CD8-positive, alpha-beta memory T cell (primary cell): ENCODE results near the gene RBSN. TPM values are rescaled to one million over a fixed set of nuclear protein-coding genes. Genes with fewer than 3 reads are reported as not detected.

Experiments used
- CTCF ChIA-PET: fragments of 350-600 bp; sonication (Branson Sonifier 250); formaldehyde crosslinking; loops from one replicate; lab custom pipeline; 2021; ENCODE audit warnings: antibody characterized with exemption; lab: Charles Lee
- POLR2A ChIA-PET: fragments of 350-600 bp; sonication (Branson Sonifier 250); formaldehyde crosslinking; loops from one replicate; lab custom pipeline; 2021; ENCODE audit warnings: antibody characterized with exemption; lab: Charles Lee
- DNase-seq, 5 donors: peaks; one replicate each; pipeline versions ENCODE4 v3.0.0 to v3.0.0-alpha.2; 2020 to 2022; ENCODE audit warnings: mixed read lengths in 1 of 5
- H3K27ac ChIP-seq: one replicate; pipeline ENCODE4 v1.7.0; 2013; ENCODE audit warnings: low read depth, mild to moderate bottlenecking, low read length, moderate library complexity
- H3K27me3 ChIP-seq: 2 replicates; pipeline ENCODE4 v1.7.0; 2013; ENCODE audit warnings: low read length, mild to moderate bottlenecking; ENCODE audit not compliant: insufficient read depth, poor library complexity, severe bottlenecking
- H3K36me3 ChIP-seq: 2 replicates; pipeline ENCODE4 v1.7.0; 2013; ENCODE audit warnings: mild to moderate bottlenecking, low read length, moderate library complexity; ENCODE audit not compliant: insufficient read depth
- H3K4me1 ChIP-seq: 2 replicates; pipeline ENCODE4 v1.7.0; 2013; ENCODE audit warnings: mild to moderate bottlenecking, low read length, moderate library complexity; ENCODE audit not compliant: insufficient read depth
- H3K4me3 ChIP-seq: 2 replicates; pipeline ENCODE4 v1.7.0; 2013; ENCODE audit warnings: mild to moderate bottlenecking, low read length
- H3K9me3 ChIP-seq: 2 replicates; pipeline ENCODE4 v1.7.0; 2013; ENCODE audit warnings: mild to moderate bottlenecking, low read length
- H3K27ac Mint-ChIP-seq, 8 donors: one replicate each; pipeline ENCODE4 v1.8.0; 2020 to 2021; ENCODE audit warnings: mixed read lengths in 8 of 8, mild to moderate bottlenecking in 6 of 8, inconsistent platforms in 3 of 8, moderate library complexity in 3 of 8
- H3K27me3 Mint-ChIP-seq, 2 donors: one replicate each; pipeline ENCODE4 v1.8.0; 2020 to 2021; ENCODE audit warnings: mixed read lengths in 2 of 2, mild to moderate bottlenecking in 1 of 2, moderate library complexity in 1 of 2
- H3K36me3 Mint-ChIP-seq, 3 donors: one replicate each; pipeline ENCODE4 v1.8.0; 2020 to 2021; ENCODE audit warnings: mixed read lengths in 3 of 3, inconsistent platforms in 1 of 3, mild to moderate bottlenecking in 1 of 3
- H3K4me1 Mint-ChIP-seq, 3 donors: one replicate each; pipeline ENCODE4 v1.8.0; 2020 to 2021; ENCODE audit warnings: mixed read lengths in 3 of 3, inconsistent platforms in 1 of 3, mild to moderate bottlenecking in 1 of 3
- H3K4me3 Mint-ChIP-seq, 7 donors: one replicate each; pipeline ENCODE4 v1.8.0; 2020 to 2021; ENCODE audit warnings: mixed read lengths in 7 of 7, mild to moderate bottlenecking in 6 of 7, moderate library complexity in 4 of 7, inconsistent platforms in 2 of 7
- H3K9me3 Mint-ChIP-seq, 5 donors: one replicate each; pipeline ENCODE4 v1.8.0; 2020 to 2022; ENCODE audit warnings: mixed read lengths in 5 of 5, mild to moderate bottlenecking in 3 of 5, moderate library complexity in 2 of 5, inconsistent platforms in 1 of 5
- polyA plus RNA-seq: library from polyadenylated mRNA; unstranded; fragments of 300-500 nt; fragmentation: Illumina TruSeq; gene quantifications from one replicate; pipeline ENCODE4 v1.2.3, GENCODE V29; 2021
- total RNA-seq, 2 experiments: library from RNA; stranded (reverse); gene quantifications; one replicate each; pipeline ENCODE4 v1.2.3, GENCODE V29; 2021

RBSN gene
- total and polyA plus RNA-seq, 3 experiments from 2014 or later = 12.2 to 19.0 (median 12.5) TPM

- H3K27ac ChIP-seq = no peak overlapping the region
Observed at GRCh38 chr3:15044326-15044725, 54.6 kb downstream of the RBSN start.

GRCh38 chr3:15043408-15044171 lies 55.4 kb downstream of the RBSN start:
- Histone ChIP-seq H3K9me3 (no peaks in the 10 kb centered on the region), H3K27me3 (no peaks in the 10 kb centered on the region), H3K4me3 (no peak overlapping the region), H3K4me1 (peaks cover 7% of the 10 kb centered on the region), H3K27ac (no peak overlapping the region), H3K36me3 (peaks cover 52% of the 10 kb centered on the region)
- Mint-ChIP-seq H3K4me1 (no peaks in the 10 kb centered on the region), H3K36me3 (peaks cover 0 to 94% (median 30%) of the 10 kb centered on the region in 3 donors), H3K27me3 (no peaks in the 10 kb centered on the region), H3K27ac (peak overlapping the region in 3 of 8 donors; percentile 31 to 47 (median 35)), H3K4me3 (no peak overlapping the region), H3K9me3 (no peaks in the 10 kb centered on the region)
- POLR2A ChIA-PET = no interaction called here
- CTCF ChIA-PET = no interaction called here
- DNase-seq = no peak

More at GRCh38 chr3:15044326-15044725, 54.6 kb downstream of the RBSN start:
- CTCF ChIA-PET = no interaction called here
- Mint-ChIP-seq H3K4me3 (peak overlapping the region in 1 of 7 donors; percentile 40), H3K9me3 (no peaks in the 10 kb centered on the region), H3K27me3 (no peaks in the 10 kb centered on the region), H3K36me3 (peaks cover 0 to 94% (median 28%) of the 10 kb centered on the region in 3 donors), H3K4me1 (no peaks in the 10 kb centered on the region), H3K27ac (peak overlapping the region in 3 of 8 donors; percentile 26 to 80 (median 79))
- Histone ChIP-seq H3K36me3 (peaks cover 53% of the 10 kb centered on the region), H3K9me3 (no peaks in the 10 kb centered on the region), H3K4me3 (no peak overlapping the region), H3K4me1 (peaks cover 7% of the 10 kb centered on the region), H3K27me3 (no peaks in the 10 kb centered on the region)
- DNase-seq = no peak
- POLR2A ChIA-PET = no interaction called here

GRCh38 chr3:15042936-15043335 lies 56.0 kb downstream of the RBSN start:
- peaks cover 7% of the 10 kb centered on the region for H3K4me1 ChIP-seq
- no peaks in the 10 kb centered on the region for H3K27me3 Mint-ChIP-seq
- H3K4me1 Mint-ChIP-seq = no peaks in the 10 kb centered on the region
- H3K36me3 Mint-ChIP-seq = peaks cover 0 to 94% (median 33%) of the 10 kb centered on the region in 3 donors
- POLR2A ChIA-PET = no interaction called here
- H3K36me3 ChIP-seq = peaks cover 56% of the 10 kb centered on the region
- no peak for DNase-seq
- no peak overlapping the region for H3K4me3 ChIP-seq
- no peak overlapping the region for H3K4me3 Mint-ChIP-seq
- no peaks in the 10 kb centered on the region for H3K9me3 Mint-ChIP-seq
- no peak overlapping the region for H3K27ac ChIP-seq
- no peaks in the 10 kb centered on the region for H3K27me3 ChIP-seq
- peak overlapping the region in 4 of 8 donors; percentile 31 to 68 (median 64) for H3K27ac Mint-ChIP-seq
- no peaks in the 10 kb centered on the region for H3K9me3 ChIP-seq
- CTCF ChIA-PET = no interaction called here

GRCh38 chr3:15041950-15042349 lies 57.0 kb downstream of the RBSN start:
- Mint-ChIP-seq H3K9me3 (no peaks in the 10 kb centered on the region), H3K4me1 (no peaks in the 10 kb centered on the region), H3K27me3 (no peaks in the 10 kb centered on the region), H3K4me3 (no peak overlapping the region), H3K27ac (peak overlapping the region in 4 of 8 donors; percentile 8 to 73 (median 40)), H3K36me3 (peaks cover 0 to 96% (median 31%) of the 10 kb centered on the region in 3 donors)
- H3K9me3 ChIP-seq = no peaks in the 10 kb centered on the region
- no peak overlapping the region for H3K4me3 ChIP-seq
- no peak overlapping the region for H3K27ac ChIP-seq
- no peak for DNase-seq
- H3K27me3 ChIP-seq = no peaks in the 10 kb centered on the region
- ChIA-PET CTCF (no interaction called here), POLR2A (no interaction called here)
- H3K4me1 ChIP-seq = peaks cover 7% of the 10 kb centered on the region
- H3K36me3 ChIP-seq = peaks cover 54% of the 10 kb centered on the region

GRCh38 chr3:15040844-15041243 lies 58.1 kb downstream of the RBSN start:
- Histone ChIP-seq H3K9me3 (no peaks in the 10 kb centered on the region), H3K27me3 (no peaks in the 10 kb centered on the region), H3K4me1 (peaks cover 7% of the 10 kb centered on the region), H3K4me3 (no peak overlapping the region), H3K36me3 (peaks cover 44% of the 10 kb centered on the region), H3K27ac (no peak overlapping the region)
- Mint-ChIP-seq H3K27me3 (no peaks in the 10 kb centered on the region), H3K4me1 (no peaks in the 10 kb centered on the region), H3K36me3 (peaks cover 0 to 94% (median 27%) of the 10 kb centered on the region in 3 donors), H3K4me3 (no peak overlapping the region), H3K27ac (peak overlapping the region in 4 of 8 donors; percentile 22 to 91 (median 50)), H3K9me3 (no peaks in the 10 kb centered on the region)
- DNase-seq = no peak
- ChIA-PET CTCF (no interaction called here), POLR2A (no interaction called here)

DNA sequence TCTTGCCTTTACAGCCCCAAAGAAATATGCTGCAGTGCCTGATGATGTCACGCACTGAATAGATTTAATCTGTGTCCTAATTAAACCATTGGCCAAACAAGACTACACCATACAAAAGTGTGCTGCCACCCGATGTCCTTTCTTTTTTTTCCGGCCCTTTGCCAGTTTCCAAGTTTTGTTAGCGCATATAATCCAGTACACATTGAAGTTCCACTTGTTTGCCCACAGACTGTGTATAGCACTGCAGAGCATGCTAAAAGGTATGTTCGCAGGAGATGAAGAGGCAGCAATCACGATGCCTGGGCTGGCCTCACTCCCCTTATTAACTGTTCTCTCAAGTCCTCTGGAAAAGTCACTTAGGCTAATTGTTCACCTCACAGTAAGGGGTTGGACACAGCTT lies 60.6 kb downstream of the RBSN start:
- Histone ChIP-seq H3K4me1 (no peaks in the 10 kb centered on the region), H3K27ac (no peak overlapping the region), H3K4me3 (no peak overlapping the region), H3K9me3 (no peaks in the 10 kb centered on the region), H3K36me3 (peaks cover 48% of the 10 kb centered on the region), H3K27me3 (no peaks in the 10 kb centered on the region)
- CTCF ChIA-PET = no interaction called here
- H3K4me3 Mint-ChIP-seq = no peak overlapping the region
- H3K27ac Mint-ChIP-seq = peak overlapping the region in 5 of 8 donors; percentile 2 to 57 (median 29)
- H3K4me1 Mint-ChIP-seq = no peaks in the 10 kb centered on the region
- H3K27me3 Mint-ChIP-seq = no peaks in the 10 kb centered on the region
- no peak for DNase-seq
- no peaks in the 10 kb centered on the region for H3K9me3 Mint-ChIP-seq
- peaks cover 0 to 91% (median 17%) of the 10 kb centered on the region in 3 donors for H3K36me3 Mint-ChIP-seq
- POLR2A ChIA-PET = no interaction called here

GRCh38 chr3:15033103-15033502 lies 65.8 kb downstream of the RBSN start:
- CTCF ChIA-PET = no interaction called here
- Mint-ChIP-seq H3K36me3 (peaks cover 4 to 92% (median 11%) of the 10 kb centered on the region in 3 donors), H3K27ac (peak overlapping the region in 3 of 8 donors; percentile 51 to 56 (median 52)), H3K4me1 (no peaks in the 10 kb centered on the region), H3K9me3 (no peaks in the 10 kb centered on the region), H3K4me3 (no peak overlapping the region), H3K27me3 (no peaks in the 10 kb centered on the region)
- Histone ChIP-seq H3K4me1 (no peaks in the 10 kb centered on the region), H3K36me3 (peaks cover 55% of the 10 kb centered on the region), H3K9me3 (no peaks in the 10 kb centered on the region), H3K4me3 (no peak overlapping the region), H3K27ac (no peak overlapping the region), H3K27me3 (no peaks in the 10 kb centered on the region)
- DNase-seq = no peak
- POLR2A ChIA-PET = no interaction called here

GRCh38 chr3:15032650-15033049 lies 66.3 kb downstream of the RBSN start:
- ChIA-PET POLR2A (no interaction called here), CTCF (no interaction called here)
- Histone ChIP-seq H3K36me3 (peaks cover 51% of the 10 kb centered on the region), H3K4me3 (no peak overlapping the region), H3K4me1 (no peaks in the 10 kb centered on the region), H3K27me3 (no peaks in the 10 kb centered on the region), H3K9me3 (no peaks in the 10 kb centered on the region), H3K27ac (no peak overlapping the region)
- no peaks in the 10 kb centered on the region for H3K9me3 Mint-ChIP-seq
- peaks cover 4 to 91% (median 10%) of the 10 kb centered on the region in 3 donors for H3K36me3 Mint-ChIP-seq
- H3K4me3 Mint-ChIP-seq = no peak overlapping the region
- no peak for DNase-seq
- no peaks in the 10 kb centered on the region for H3K27me3 Mint-ChIP-seq
- H3K27ac Mint-ChIP-seq = no peak overlapping the region
- H3K4me1 Mint-ChIP-seq = no peaks in the 10 kb centered on the region
